HG03575 (cell line): ENCODE data around the gene PLS1.
"Not testable (repeated sequence)": the region's sequence is repeated elsewhere in the genome, so short reads cannot be mapped to it uniquely, and the experiment has no call there.

Source experiments
- ATAC-seq: cut with Tn5 transposase; IDR thresholded peaks from one replicate; pipeline ENCODE4 v1.9.1; 2021; ENCODE audit not compliant: unreplicated experiment, insufficient number of reproducible peaks, low FRiP score; ENCODE audit errors: extremely low read depth

PLS1 gene

GRCh38 chr3:142592268-142592667 lies 3.9 kb upstream of the PLS1 start:
- not testable (repeated sequence) for ATAC-seq

DNA sequence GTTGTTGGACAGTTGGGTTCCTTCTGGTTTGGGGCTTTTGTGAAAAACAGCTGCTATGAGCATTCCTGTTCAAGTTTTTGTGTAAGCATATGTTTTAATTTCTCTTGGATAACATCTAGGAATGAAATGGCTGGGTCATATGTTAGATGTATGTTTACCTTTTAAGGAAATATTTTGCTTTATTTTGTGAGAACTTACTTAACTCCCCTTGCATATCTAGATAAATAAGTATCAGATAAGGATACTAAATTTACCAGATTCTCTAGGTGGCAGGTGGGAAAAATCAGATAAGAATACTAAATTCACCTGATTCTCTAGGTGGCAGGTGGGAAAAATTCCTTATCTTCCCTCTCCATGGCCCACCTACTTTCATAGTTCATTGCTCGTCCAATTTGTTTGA lies 1.1 kb upstream of the PLS1 start:
- ATAC-seq = no peak

DNA sequence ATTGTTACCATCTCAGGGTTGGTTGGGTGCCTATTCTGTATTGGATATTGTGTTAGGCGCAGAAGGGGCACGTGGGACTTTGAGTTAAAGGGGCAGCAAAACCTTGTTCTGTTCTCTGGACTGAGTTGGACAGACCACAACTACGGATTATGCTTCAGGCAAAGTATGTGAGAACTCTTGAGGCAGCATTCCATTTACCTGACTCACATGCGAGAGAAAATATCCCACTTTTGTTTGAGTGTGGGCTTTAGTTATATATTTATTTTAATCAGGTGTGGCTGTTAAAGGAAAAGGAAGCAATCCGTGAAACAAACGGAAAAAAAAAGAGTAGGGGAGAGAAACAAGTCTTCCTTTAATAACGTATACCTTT lies 627 bp upstream of the PLS1 start:
- no peak for ATAC-seq

DNA sequence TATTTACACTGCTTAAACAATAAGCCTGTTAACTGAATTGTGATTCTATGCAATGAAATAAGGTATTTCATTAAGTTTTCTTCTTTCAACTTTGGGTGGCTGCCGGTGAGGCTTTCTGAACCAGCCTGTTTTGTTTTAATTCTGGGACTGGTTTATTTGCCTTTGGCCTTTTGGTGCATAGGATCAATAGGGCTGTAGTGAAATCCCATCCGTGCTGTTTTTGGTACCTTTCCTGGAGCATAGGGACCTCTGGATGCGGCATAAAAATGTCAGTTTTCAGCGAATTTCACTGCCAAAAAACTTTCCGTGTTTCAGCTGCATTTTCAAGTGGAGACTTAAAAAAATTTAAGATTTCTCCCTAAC lies 514 bp downstream of the PLS1 start:
- ATAC-seq = no peak

- no peak for ATAC-seq
These were observed 1.7 kb downstream of the PLS1 start for GRCh38 chr3:142597906-142598305.

DNA sequence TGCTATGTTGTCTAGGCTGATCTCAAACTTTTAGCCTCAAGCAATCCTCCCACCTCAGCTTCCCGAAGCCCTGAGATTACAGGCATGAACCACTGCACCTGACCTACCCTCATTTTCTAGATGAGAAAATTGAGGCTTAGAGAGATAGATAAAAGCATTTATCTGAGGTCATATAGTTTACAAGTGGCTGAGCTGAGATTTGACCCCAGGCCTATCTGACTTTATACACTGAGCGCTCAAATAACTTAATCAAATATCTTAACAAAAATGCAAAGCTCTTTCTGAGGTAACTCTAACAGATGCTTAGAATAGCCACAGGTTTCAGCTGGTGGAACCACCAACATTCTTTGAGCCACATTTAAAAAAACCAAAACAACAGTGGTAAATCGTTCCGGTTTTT lies 5.5 kb downstream of the PLS1 start:
- no peak for ATAC-seq

DNA sequence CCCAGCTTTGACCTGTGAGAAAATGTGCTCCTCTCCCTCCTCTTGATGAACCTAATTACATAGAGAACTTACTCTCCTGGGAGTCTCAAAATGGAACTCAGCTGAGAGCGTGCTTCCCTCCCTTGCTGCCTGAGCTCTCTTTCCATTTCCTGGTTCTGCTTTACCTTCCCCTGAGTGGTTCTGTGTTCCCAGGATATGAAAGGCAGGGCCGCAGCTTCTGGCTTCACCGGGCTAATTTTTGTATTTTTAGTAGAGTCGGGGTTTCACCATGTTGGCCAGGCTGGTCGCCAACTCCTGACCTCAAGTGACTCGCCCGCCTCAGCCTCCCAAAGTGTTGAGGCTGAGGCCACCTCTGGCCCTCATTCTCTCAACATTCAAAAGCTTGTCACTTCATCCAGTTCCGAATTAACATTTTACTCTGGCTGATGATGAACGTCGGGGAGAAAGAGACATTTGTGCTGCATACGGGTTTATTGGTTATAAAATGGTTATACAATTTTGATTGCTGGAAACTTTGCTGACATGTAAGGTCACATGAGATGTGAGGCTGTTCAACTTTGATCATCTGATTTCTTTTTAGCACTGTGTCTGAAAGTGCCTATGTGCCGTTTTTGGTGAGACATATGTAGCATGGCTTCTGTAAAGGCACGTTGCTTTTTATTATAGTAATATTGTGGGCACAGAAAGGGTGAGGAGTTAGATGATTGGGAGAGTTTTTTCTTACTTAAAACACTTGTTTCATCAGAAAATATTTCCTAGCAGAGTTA lies 6.6 kb downstream of the PLS1 start:
- ATAC-seq = no peak

- not testable (repeated sequence) for ATAC-seq
These were observed 7.2 kb downstream of the PLS1 start for GRCh38 chr3:142603386-142603705.

DNA sequence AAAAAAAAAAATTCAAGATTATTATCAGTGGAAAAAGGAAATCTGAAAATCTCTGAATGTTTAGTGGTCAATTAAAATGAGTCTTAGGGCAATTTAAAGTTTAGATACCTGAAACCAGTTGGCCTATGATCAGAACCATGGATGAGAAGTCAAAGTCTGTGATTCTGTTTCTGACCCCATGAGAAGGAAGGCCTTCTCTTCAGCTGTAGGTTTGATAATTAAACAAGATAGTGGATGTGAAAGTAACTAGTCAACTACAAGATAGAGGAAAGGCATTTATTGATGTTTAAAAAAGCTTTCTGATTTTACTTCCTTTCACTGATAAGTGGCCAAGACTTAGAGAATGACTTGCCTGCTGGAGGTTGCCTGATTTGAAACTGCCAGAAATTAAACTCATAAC lies 8.7 kb downstream of the PLS1 start:
- ATAC-seq = no peak

DNA sequence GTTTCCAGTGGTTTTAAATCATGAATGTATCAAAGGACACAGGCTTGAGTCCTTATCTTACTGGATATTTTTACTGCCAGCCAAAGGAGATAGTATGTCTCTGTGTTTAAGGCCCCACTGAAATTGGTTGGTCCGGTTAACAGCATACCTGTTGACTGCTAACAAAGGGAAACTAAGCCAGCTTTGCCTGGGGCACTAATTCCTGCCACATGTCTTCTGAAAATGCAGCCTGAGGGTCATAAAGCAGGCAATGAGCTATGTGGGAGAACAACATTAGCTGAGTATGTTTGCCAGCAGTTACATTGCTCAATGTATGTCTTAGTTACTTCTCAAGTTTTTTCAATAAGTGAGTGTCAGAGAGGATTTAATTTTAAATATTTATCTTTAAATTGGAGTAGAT lies 12.4 kb downstream of the PLS1 start:
- no peak for ATAC-seq

GRCh38 chr3:142609136-142609535 lies 12.9 kb downstream of the PLS1 start:
- ATAC-seq = no peak

- no peak for ATAC-seq
These were observed 15.0 kb downstream of the PLS1 start for GRCh38 chr3:142611206-142611605.

DNA sequence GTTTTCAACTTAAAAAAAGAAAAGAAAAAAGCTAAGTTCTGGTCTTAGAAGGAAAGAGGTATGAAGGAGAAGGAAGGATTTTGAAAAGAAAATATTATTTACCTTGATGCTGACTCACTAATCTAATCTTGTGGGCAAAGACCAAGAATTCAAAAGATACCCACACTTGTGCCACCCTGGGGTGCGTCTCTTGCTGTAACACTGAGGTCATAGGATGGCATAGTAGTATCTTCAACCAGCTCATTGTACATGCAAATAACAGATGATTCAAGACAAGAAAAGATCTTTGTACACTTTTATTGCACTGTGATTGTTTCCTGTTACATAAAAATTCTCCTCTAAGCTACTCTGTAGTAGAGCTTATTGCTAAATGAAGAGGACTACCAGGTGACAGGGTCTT lies 17.3 kb downstream of the PLS1 start:
- ATAC-seq = no peak

- ATAC-seq = no peak
These were observed 17.9 kb downstream of the PLS1 start for GRCh38 chr3:142614059-142614626.

DNA sequence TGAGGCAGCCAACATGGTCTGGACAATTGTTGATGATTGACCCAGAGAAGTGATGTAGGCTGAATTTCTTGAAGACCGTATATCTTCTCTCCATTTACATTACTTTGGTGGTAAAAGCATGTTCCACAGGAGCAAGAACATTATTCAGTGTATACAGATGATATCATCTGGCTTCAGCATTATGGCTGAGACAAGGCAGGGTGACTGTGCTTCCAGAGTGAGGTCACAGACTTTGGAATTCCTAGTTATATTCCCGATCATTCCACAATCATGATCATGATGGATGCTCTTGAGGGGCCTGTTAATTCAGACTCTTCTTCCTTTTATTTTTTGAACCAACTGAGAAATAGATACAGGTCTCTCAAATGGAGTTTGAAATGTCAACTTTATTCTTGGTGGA lies 19.0 kb downstream of the PLS1 start:
- ATAC-seq = no peak

- ATAC-seq = no peak
These were observed 22.8 kb downstream of the PLS1 start for GRCh38 chr3:142618917-142619461.

DNA sequence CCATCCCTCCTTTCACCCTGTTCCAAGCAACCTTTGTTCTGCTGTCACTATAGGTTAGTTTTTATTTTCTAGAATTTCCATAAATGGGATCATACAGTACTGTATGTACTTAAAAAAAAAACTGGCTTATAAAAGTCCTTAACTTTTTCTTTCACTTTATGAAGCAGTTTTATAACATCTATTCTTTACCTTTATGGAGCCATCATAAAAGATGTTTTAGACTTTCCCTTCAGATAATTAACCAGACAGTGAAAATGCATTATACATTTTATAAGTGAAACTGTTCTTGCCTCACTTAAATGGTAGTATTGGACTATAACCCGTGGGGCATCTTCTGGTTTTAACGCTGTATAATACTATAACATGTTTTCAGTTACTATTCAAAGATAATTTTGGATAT lies 26.2 kb downstream of the PLS1 start:
- ATAC-seq = no peak

DNA sequence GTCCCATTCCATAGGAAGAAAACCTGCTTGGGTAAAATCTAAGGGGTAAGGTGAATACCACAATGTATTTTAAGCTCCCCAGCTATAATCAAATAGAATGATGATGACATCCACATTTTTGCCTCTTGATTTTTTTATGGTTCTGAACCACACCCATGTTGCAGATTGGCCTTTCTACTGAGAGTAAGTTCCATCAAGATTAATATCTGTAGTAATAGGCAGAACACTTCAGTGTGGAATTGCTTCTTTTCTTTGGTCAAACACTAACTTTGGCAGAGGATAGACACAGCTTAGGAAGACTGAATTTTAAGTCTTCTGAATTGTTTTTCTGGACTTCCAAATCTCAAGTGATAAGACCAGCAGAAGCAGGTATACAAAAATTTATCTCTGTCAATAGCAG lies 27.0 kb downstream of the PLS1 start:
- ATAC-seq = no peak

GRCh38 chr3:142624341-142625152 lies 28.4 kb downstream of the PLS1 start:
- no peak for ATAC-seq

DNA sequence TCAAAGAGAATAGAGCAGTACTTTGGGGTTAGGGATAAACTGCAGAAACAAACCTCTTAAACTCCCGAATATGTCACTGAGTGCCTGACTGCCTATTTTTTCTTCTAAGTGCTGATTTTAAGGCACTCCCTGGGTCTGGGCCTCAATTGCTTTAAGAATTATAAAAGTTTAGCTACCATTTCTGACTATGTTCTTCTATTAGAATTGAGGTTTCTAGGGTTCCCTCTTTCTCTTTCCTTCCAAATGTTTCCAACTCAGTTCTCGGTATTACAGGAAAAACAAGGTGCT lies 28.9 kb downstream of the PLS1 start:
- ATAC-seq = no peak
